Measurements from ENCODE around the gene ZNF20. TPM values are rescaled to one million over a fixed set of nuclear protein-coding genes. Genes with fewer than 3 reads are reported as not detected.

ZNF20 gene
- total RNA-seq, 1 experiment from 2014 or later = 2.0 TPM

DNA sequence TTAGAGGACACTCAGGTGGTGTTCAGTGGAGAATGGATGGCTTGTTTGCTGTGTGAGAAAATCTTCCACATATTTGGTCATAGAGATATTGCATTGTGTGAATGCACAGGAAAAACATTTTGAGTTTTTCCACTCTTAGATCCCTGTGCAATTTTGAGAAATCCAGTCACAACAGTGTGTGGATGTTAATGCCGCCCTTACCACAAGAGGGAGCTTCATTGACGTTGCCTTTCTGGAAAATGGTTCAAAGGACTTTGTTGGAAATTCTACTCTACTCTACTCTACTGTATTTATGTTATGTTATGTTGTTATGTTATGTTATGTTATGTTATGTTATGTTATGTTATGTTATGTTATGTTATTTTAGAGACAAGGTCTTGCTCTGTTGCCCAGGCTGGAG is 13.4 kb downstream of the ZNF20 start:
- no peak overlapping the region for H3K4me3 Mint-ChIP-seq (ENCODE audit: low read depth, unreplicated experiment)
- CTCF ChIA-PET = interaction anchor here (0.5 to 1.4 kb wide), 4 partner anchors 13 to 431 kb away, joined by 3 to 6 read pairs (median 4); partner anchors contain the start of gene ZNF20
- intact Hi-C loops (cut with micrococcal nuclease; ENCODE audit: unreplicated experiment) = no loop called here
- BruUV-seq (replicated peaks) = no TSS peak
- peaks cover 4% of the 10 kb centered on the region for H3K36me3 Mint-ChIP-seq (ENCODE audit: insufficient read depth, unreplicated experiment)
- peaks cover 2% of the 10 kb centered on the region for H3K9me3 Mint-ChIP-seq (ENCODE audit: low read depth, unreplicated experiment)
- no peak overlapping the region for H3K27ac Mint-ChIP-seq (ENCODE audit: unreplicated experiment)
- no peaks in the 10 kb centered on the region for H3K27me3 Mint-ChIP-seq (ENCODE audit: unreplicated experiment)
- no peak for DNase-seq
- H3K4me1 Mint-ChIP-seq (ENCODE audit: low read depth, unreplicated experiment) = no peaks in the 10 kb centered on the region
- TF ChIP-seq, protein P1, sequence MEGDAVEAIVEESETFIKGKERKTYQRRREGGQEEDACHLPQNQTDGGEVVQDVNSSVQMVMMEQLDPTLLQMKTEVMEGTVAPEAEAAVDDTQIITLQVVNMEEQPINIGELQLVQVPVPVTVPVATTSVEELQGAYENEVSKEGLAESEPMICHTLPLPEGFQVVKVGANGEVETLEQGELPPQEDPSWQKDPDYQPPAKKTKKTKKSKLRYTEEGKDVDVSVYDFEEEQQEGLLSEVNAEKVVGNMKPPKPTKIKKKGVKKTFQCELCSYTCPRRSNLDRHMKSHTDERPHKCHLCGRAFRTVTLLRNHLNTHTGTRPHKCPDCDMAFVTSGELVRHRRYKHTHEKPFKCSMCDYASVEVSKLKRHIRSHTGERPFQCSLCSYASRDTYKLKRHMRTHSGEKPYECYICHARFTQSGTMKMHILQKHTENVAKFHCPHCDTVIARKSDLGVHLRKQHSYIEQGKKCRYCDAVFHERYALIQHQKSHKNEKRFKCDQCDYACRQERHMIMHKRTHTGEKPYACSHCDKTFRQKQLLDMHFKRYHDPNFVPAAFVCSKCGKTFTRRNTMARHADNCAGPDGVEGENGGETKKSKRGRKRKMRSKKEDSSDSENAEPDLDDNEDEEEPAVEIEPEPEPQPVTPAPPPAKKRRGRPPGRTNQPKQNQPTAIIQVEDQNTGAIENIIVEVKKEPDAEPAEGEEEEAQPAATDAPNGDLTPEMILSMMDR (IDR thresholded peaks at IDR 0.05; ENCODE audit: unreplicated experiment) = no peak

DNA sequence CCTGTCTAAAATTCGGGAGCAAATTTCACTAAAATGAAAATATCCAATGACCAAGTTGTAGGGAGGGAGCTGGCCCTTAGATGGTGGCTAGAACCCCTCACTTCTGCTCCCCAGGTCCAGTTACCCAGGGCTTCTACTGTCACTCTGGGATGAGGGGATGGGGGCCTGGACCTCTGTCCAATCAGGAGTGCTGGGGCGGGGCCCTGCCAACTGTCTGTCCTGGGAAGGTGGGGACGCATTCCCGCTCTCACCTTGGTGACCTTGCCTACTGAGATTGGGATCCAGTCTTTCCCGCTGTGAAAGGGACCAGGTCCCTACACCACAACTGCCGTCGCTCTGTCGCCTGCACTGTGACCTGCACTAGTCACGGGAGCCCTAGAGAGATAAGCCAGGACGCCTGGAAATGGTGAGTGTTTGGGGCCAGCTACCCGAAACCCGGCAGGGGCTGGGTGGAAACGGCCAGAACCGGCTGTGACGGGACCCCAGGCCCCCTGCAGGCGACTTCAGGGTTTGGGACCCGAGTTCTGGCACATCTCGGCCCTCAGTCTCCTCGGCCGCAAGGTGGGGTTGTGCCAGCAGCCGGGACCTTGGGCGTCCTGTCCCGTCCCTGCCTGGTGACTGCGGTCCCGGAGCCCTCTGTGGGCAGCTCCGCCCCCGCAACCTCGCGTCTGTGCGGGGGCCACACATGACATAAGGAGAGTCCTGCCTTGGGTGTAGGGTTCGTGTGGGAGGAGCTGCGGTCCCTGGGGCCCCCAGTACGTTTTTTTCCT is 22.8 kb downstream of the ZNF20 start:
- Mint-ChIP-seq H3K4me3 (ENCODE audit: low read depth, unreplicated experiment) (no peak overlapping the region), H3K9me3 (ENCODE audit: low read depth, unreplicated experiment) (peaks cover 2% of the 10 kb centered on the region), H3K36me3 (ENCODE audit: insufficient read depth, unreplicated experiment) (no peaks in the 10 kb centered on the region), H3K4me1 (ENCODE audit: low read depth, unreplicated experiment) (no peaks in the 10 kb centered on the region), H3K27me3 (ENCODE audit: unreplicated experiment) (no peaks in the 10 kb centered on the region), H3K27ac (ENCODE audit: unreplicated experiment) (no peak overlapping the region)
- BruUV-seq (replicated peaks) = no TSS peak
- CTCF ChIA-PET = interaction anchor here (0.6 kb wide), 1 partner anchor 195 kb away, joined by 3 read pairs; no protein-coding TSS in a partner anchor
- intact Hi-C loops (cut with micrococcal nuclease; ENCODE audit: unreplicated experiment) = no loop called here
- no peak for DNase-seq
- TF ChIP-seq, protein P1 (IDR thresholded peaks at IDR 0.05; ENCODE audit: unreplicated experiment) = no peak

DNA sequence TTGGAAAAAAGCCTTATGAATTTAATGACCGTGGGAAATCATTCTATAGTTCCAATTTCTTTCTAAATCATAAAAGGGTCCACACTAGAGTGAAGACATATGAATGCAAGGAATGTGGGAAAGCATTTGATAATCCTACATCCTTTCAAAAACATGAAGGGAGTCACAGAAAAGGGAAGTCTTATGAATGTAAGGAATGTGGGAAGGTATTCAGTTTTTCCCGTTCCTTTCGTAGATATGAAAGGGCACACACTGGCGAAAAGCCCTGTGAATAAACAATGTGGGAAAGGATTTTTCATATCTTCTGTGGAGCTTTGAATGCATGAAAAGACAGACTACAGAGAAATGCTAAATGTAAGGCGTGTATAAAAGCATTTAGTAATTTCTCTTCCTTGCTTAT is 27.0 kb downstream of the ZNF20 start:
- no peaks in the 10 kb centered on the region for H3K4me1 Mint-ChIP-seq (ENCODE audit: low read depth, unreplicated experiment)
- intact Hi-C loops (cut with micrococcal nuclease; ENCODE audit: unreplicated experiment) = no loop called here
- CTCF ChIA-PET = no interaction called here
- no peak for DNase-seq
- TF ChIP-seq, protein P1 (IDR thresholded peaks at IDR 0.05; ENCODE audit: unreplicated experiment) = no peak
- no peaks in the 10 kb centered on the region for H3K36me3 Mint-ChIP-seq (ENCODE audit: insufficient read depth, unreplicated experiment)
- H3K4me3 Mint-ChIP-seq (ENCODE audit: low read depth, unreplicated experiment) = no peak overlapping the region
- BruUV-seq (replicated peaks) = no TSS peak
- H3K27ac Mint-ChIP-seq (ENCODE audit: unreplicated experiment) = no peak overlapping the region
- H3K27me3 Mint-ChIP-seq (ENCODE audit: unreplicated experiment) = no peaks in the 10 kb centered on the region
- H3K9me3 Mint-ChIP-seq (ENCODE audit: low read depth, unreplicated experiment) = no peaks in the 10 kb centered on the region

DNA sequence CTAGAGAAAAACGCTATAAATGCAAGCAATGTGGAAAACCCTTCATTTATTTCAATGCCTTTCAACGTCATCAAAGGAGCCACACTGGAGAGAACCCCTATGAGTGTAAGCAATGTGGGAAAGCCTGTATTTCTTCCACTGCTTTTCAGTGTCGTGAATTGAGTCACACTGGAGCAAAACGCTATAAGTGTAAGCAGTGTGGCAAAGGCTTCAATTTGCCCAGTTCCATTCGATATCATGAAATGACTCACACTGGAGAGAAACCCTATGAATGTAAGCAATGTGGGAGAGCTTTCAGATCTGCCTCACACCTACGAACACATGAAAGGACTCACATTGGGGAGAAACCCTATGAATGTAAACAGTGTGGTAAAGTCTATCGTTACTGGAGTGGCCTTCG is 27.4 kb downstream of the ZNF20 start:
- Mint-ChIP-seq H3K4me3 (ENCODE audit: low read depth, unreplicated experiment) (no peak overlapping the region), H3K36me3 (ENCODE audit: insufficient read depth, unreplicated experiment) (no peaks in the 10 kb centered on the region), H3K27me3 (ENCODE audit: unreplicated experiment) (no peaks in the 10 kb centered on the region), H3K9me3 (ENCODE audit: low read depth, unreplicated experiment) (no peaks in the 10 kb centered on the region), H3K4me1 (ENCODE audit: low read depth, unreplicated experiment) (no peaks in the 10 kb centered on the region), H3K27ac (ENCODE audit: unreplicated experiment) (no peak overlapping the region)
- BruUV-seq (replicated peaks) = no TSS peak
- DNase-seq = no peak
- TF ChIP-seq, protein P1 (IDR thresholded peaks at IDR 0.05; ENCODE audit: unreplicated experiment) = no peak
- CTCF ChIA-PET = no interaction called here
- intact Hi-C loops (cut with micrococcal nuclease; ENCODE audit: unreplicated experiment) = no loop called here

Data from Calu3 (cell line).